IMR-90 (cell line): ENCODE data around the gene LRIG1. TPM values are rescaled to one million over a fixed set of nuclear protein-coding genes. Genes with fewer than 3 reads are reported as not detected.
A peak's percentile ranks its signal among the peaks of the same experiment; 100 is the strongest.

ENCODE experiments used
- ATAC-seq: fragments of 200-7000 bp; cut with Tn5 transposase; 2 replicates; pipeline ENCODE4 v1.9.1; 2020; ENCODE audit warnings: low read depth, mild to moderate bottlenecking, moderate library complexity
- BruUV-seq: library from RNA; stranded (reverse); fragments of 400-500 nt; replicated peaks from 2 replicates; lab custom pipeline; 2021; lab: Mats Ljungman, UMichigan
- CTCF ChIA-PET: fragments of 300-600 bp; formaldehyde crosslinking; extraction: SDS; loops from one replicate; lab custom pipeline; 2021; ENCODE audit warnings: antibody characterized with exemption; lab: Yijun Ruan, JAX
- POLR2A ChIA-PET: fragments of 300-600 bp; sonication (Branson Sonifier 250); formaldehyde crosslinking; loops from one replicate; lab custom pipeline; 2022; ENCODE audit warnings: antibody characterized with exemption; ENCODE audit not compliant: unreplicated experiment; lab: Charles Lee
- DNase-seq: peaks from one replicate; pipeline ENCODE4 v3.0.0; 2013
- H2AFZ ChIP-seq: replicated peaks from 2 replicates; pipeline ENCODE3; 2013; ENCODE audit warnings: low read length, mild to moderate bottlenecking; ENCODE audit not compliant: poor library complexity
- H2AK5ac ChIP-seq: 2 replicates; pipeline ENCODE4 v1.6.1; 2013; ENCODE audit warnings: low read depth, low read length, inconsistent platforms
- H2AK9ac ChIP-seq: replicated peaks from 2 replicates; pipeline ENCODE3; 2013; ENCODE audit warnings: mild to moderate bottlenecking, low read depth, low read length, moderate library complexity; ENCODE audit not compliant: poor library complexity
- H2BK120ac ChIP-seq: 2 replicates; pipeline ENCODE4 v1.6.1; 2013; ENCODE audit warnings: low read depth, low read length, inconsistent platforms
- H2BK15ac ChIP-seq: 3 replicates; pipeline ENCODE4 v1.6.1; 2013; ENCODE audit warnings: low read depth, low read length, inconsistent platforms
- H2BK20ac ChIP-seq: 2 replicates; pipeline ENCODE4 v1.6.1; 2013; ENCODE audit warnings: low read depth, mild to moderate bottlenecking, inconsistent platforms, low read length, moderate library complexity
- H2BK5ac ChIP-seq: 2 replicates; pipeline ENCODE4 v1.6.1; 2013; ENCODE audit warnings: mild to moderate bottlenecking, low read depth, low read length, inconsistent platforms; ENCODE audit not compliant: poor library complexity, severe bottlenecking
- H3K14ac ChIP-seq: replicated peaks from 2 replicates; pipeline ENCODE4 v1.6.1; 2013; ENCODE audit warnings: low read depth, low read length, inconsistent platforms
- H3K18ac ChIP-seq: 2 replicates; pipeline ENCODE4 v1.6.1; 2013; ENCODE audit warnings: low read depth, low read length, control low read depth
- H3K23ac ChIP-seq: 2 replicates; pipeline ENCODE4 v1.6.1; 2013; ENCODE audit warnings: low read depth, low read length, inconsistent platforms
- H3K27ac ChIP-seq: 2 replicates; pipeline ENCODE4 v1.5.1; 2013; ENCODE audit warnings: mild to moderate bottlenecking, control low read depth, low read length; ENCODE audit not compliant: insufficient read depth
- H3K27me3 ChIP-seq: 2 replicates; pipeline ENCODE4 v1.6.1; 2013; ENCODE audit warnings: low read length; ENCODE audit not compliant: control insufficient read depth, insufficient read depth
- H3K36me3 ChIP-seq: 2 replicates; pipeline ENCODE4 v1.6.1; 2013; ENCODE audit warnings: low read length, mixed read lengths; ENCODE audit not compliant: control insufficient read depth, insufficient read depth
- H3K4ac ChIP-seq: 2 replicates; pipeline ENCODE4 v1.6.1; 2013; ENCODE audit warnings: low read depth, low read length, inconsistent platforms
- H3K4me1 ChIP-seq: 2 replicates; pipeline ENCODE4 v1.6.1; 2013; ENCODE audit warnings: low read length, mixed read lengths; ENCODE audit not compliant: control insufficient read depth, insufficient read depth
- H3K4me2 ChIP-seq: 2 replicates; pipeline ENCODE4 v1.6.1; 2013; ENCODE audit warnings: low read depth, mild to moderate bottlenecking, control low read depth, low read length, moderate library complexity
- H3K4me3 ChIP-seq: 2 replicates; pipeline ENCODE4 v1.5.1; 2013; ENCODE audit warnings: low read depth, mild to moderate bottlenecking, control low read depth, low read length, moderate library complexity; ENCODE audit not compliant: insufficient read depth
- H3K56ac ChIP-seq: 2 replicates; pipeline ENCODE4 v1.6.1; 2013; ENCODE audit warnings: low read length, inconsistent platforms; ENCODE audit not compliant: insufficient read depth; ENCODE audit errors: extremely low read depth
- H3K79me1 ChIP-seq, 2 experiments: 2 replicates each; pipeline ENCODE4 v1.6.1; 2013; ENCODE audit warnings: low read length in 2 of 2, inconsistent platforms in 1 of 2, low read depth in 1 of 2
- H3K9ac ChIP-seq: 2 replicates; pipeline ENCODE4 v1.6.1; 2013; ENCODE audit warnings: low read depth, low read length, control low read depth
- H3K9me1 ChIP-seq: 2 replicates; pipeline ENCODE4 v1.6.1; 2013; ENCODE audit warnings: low read length, inconsistent platforms; ENCODE audit not compliant: insufficient read depth
- H3K9me3 ChIP-seq: 2 replicates; pipeline ENCODE4 v1.6.1; 2013; ENCODE audit warnings: low read length; ENCODE audit not compliant: control insufficient read depth, insufficient read depth
- H4K20me1 ChIP-seq: 2 replicates; pipeline ENCODE4 v1.6.1; 2013; ENCODE audit warnings: low read length, inconsistent platforms; ENCODE audit not compliant: insufficient read depth
- H4K5ac ChIP-seq: 2 replicates; pipeline ENCODE4 v1.6.1; 2013; ENCODE audit warnings: mild to moderate bottlenecking, low read depth, low read length, control low read depth
- H4K8ac ChIP-seq, 2 experiments: 2 replicates each; pipeline ENCODE4 v1.6.1; 2013; ENCODE audit warnings: low read depth in 2 of 2, low read length in 2 of 2, control low read depth in 1 of 2, inconsistent platforms in 1 of 2
- H4K91ac ChIP-seq: 2 replicates; pipeline ENCODE4 v1.6.1; 2013; ENCODE audit warnings: low read depth, low read length, inconsistent platforms; ENCODE audit not compliant: insufficient read depth
- BHLHE40 ChIP-seq: fragments of 150-350 bp; IDR thresholded peaks from 2 replicates; pipeline ENCODE4 v1.6.1; 2016; ENCODE audit warnings: mild to moderate bottlenecking, low read depth, low read length
- ELK1 ChIP-seq: fragments of 150-350 bp; IDR thresholded peaks from 2 replicates; pipeline ENCODE4 v1.6.1; 2016; ENCODE audit warnings: low read depth, mild to moderate bottlenecking, low read length, moderate library complexity, borderline replicate concordance
- FOS ChIP-seq: fragments of 150-350 bp; IDR thresholded peaks from 2 replicates; pipeline ENCODE4 v1.6.1; 2016; ENCODE audit warnings: low read depth, low read length
- MAFK ChIP-seq: IDR thresholded peaks from 2 replicates; pipeline ENCODE4 v1.6.1; 2012; ENCODE audit warnings: low read depth, low read length, improper control_type of control experiment
- NFE2L2 ChIP-seq: fragments of 150-350 bp; IDR thresholded peaks from 2 replicates; pipeline ENCODE4 v1.6.1; 2016; ENCODE audit warnings: low read depth, mild to moderate bottlenecking, low read length
- POLR2A ChIP-seq: IDR thresholded peaks from 2 replicates; pipeline ENCODE4 v1.6.1; 2012; ENCODE audit warnings: mild to moderate bottlenecking, low read depth, low read length
- SMC3 ChIP-seq: fragments of 150-350 bp; IDR thresholded peaks from 2 replicates; pipeline ENCODE4 v1.6.1; 2016; ENCODE audit warnings: low read depth, mild to moderate bottlenecking, antibody characterized with exemption, low read length, moderate library complexity
- WGBS, 2 experiments: methylation state at CpG; one replicate each; pipeline versions ENCODE4 v1.1.5 to v1.1.7; 2013; ENCODE audit warnings: missing lambda C conversion rate in 2 of 2; ENCODE audit not compliant: insufficient read length in 1 of 2; ENCODE audit errors: extremely low coverage in 2 of 2; 5-methylcytosine and 5-hydroxymethylcytosine counted together
- dilution Hi-C: fragments of 300-500 bp; cut with HindIII; formaldehyde crosslinking; loops from one replicate; pipeline ENCODE4 v1.14.3; 2018; ENCODE audit warnings: low sequenced_read_pairs; ENCODE audit not compliant: unreplicated experiment
- in situ Hi-C: fragments of 300-500 bp; cut with MboI; formaldehyde crosslinking; loops from 3 replicates; pipeline ENCODE4 v1.14.3; 2019; ENCODE audit warnings: low sequenced_read_pairs, inconsistent platforms, mixed read lengths
- intact Hi-C: fragments of 100-400 bp; cut with micrococcal nuclease; formaldehyde crosslinking; loops from 2 replicates; pipeline ENCODE4 v1.10.0; 2022
- polyA plus RNA-seq, 3 experiments: library from polyadenylated mRNA; depleted of rRNA; stranded (reverse); fragments of >200 nt; gene quantifications; 2 replicates each; pipeline ENCODE4 v1.2.3, GENCODE V29; 2012; ENCODE audit warnings: low replicate concordance in 1 of 3
- total RNA-seq: library from RNA; depleted of rRNA; stranded (reverse); fragments of >200 nt; gene quantifications from 2 replicates; pipeline ENCODE4 v1.2.3, GENCODE V29; 2012
- TF ChIP-seq, protein P1 (sequence below): conservative IDR thresholded peaks from 2 replicates; pipeline ENCODE4 v1.5.1; 2012; ENCODE audit warnings: mild to moderate bottlenecking, low read depth, low read length, improper control_type of control experiment

The LRIG1 gene
- total and polyA plus RNA-seq, 2 of the 4 experiments (the other 2 are of a cell fraction), result 62.8 to 87.8 TPM

DNA sequence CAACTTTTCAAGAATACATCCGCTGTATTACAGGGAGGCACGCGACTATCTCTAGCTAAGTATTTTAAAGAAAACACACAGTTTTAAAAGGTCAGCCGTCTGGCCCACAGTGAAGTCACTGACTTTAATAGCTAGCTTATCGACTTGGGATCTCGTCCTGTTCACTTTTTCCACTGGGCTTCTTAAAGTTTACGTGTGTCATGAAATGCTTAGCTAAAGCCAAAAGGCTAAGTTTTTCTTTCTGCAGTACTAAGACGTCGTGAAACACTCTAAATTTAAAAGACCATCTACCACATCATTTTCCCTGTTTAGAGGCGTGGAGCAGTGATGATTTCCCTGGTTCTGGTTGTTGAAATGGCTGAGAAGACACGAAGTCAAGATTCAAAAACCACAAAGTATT is 27.1 kb downstream of the LRIG1 start:
- peak; percentile 50 for TF ChIP-seq FOS
- TF ChIP-seq NFE2L2, result no peak
- TF ChIP-seq SMC3, result peak; percentile 7; the same call in 1 of the 2 replicates
- TF ChIP-seq, protein P1, sequence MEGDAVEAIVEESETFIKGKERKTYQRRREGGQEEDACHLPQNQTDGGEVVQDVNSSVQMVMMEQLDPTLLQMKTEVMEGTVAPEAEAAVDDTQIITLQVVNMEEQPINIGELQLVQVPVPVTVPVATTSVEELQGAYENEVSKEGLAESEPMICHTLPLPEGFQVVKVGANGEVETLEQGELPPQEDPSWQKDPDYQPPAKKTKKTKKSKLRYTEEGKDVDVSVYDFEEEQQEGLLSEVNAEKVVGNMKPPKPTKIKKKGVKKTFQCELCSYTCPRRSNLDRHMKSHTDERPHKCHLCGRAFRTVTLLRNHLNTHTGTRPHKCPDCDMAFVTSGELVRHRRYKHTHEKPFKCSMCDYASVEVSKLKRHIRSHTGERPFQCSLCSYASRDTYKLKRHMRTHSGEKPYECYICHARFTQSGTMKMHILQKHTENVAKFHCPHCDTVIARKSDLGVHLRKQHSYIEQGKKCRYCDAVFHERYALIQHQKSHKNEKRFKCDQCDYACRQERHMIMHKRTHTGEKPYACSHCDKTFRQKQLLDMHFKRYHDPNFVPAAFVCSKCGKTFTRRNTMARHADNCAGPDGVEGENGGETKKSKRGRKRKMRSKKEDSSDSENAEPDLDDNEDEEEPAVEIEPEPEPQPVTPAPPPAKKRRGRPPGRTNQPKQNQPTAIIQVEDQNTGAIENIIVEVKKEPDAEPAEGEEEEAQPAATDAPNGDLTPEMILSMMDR, result no peak
- TF ChIP-seq POLR2A, result 0 out of 2 replicates have a peak, but pooled peaks have one; percentile 7
- TF ChIP-seq ELK1, result no peak
- TF ChIP-seq BHLHE40, result peak; percentile 95
- 0 out of 2 replicates have a peak, but pooled peaks have one; percentile 9 for TF ChIP-seq MAFK
- no peaks in the 10 kb centered on the region for H3K36me3 ChIP-seq
- peak overlapping the region; percentile 62 for H3K4me2 ChIP-seq
- peak overlapping the region; percentile 58; the same call in 1 of the 2 replicates for H3K27ac ChIP-seq
- peak overlapping the region in 1 of 2 experiments; percentile 33; a peak in 3 of 4 replicates for H4K8ac ChIP-seq
- peaks cover 40% of the 10 kb centered on the region; the same call in 1 of the 2 replicates for H4K20me1 ChIP-seq
- WGBS, 2 experiments, result 0% methylated on average over 3 of the region's 11 CpGs; no CpG with 5 or more reads in 1 of the 2 experiments
- in situ Hi-C loops, result no loop called here
- peak overlapping the region; percentile 52; the same call in 1 of the 2 replicates for H3K4ac ChIP-seq
- DNase-seq, result peak; percentile 86
- peaks cover 18% of the 10 kb centered on the region for H3K4me1 ChIP-seq
- 0 out of 2 replicates have a peak overlapping the region, but pooled peaks have one; percentile 16 for H3K14ac ChIP-seq
- H4K91ac ChIP-seq, result peak overlapping the region; percentile 1; the same call in 1 of the 2 replicates
- no TSS peak for BruUV-seq
- H3K9ac ChIP-seq, result peak overlapping the region; percentile 46; the same call in 1 of the 2 replicates
- H2AFZ ChIP-seq, result no peak overlapping the region
- peak; percentile 52 for ATAC-seq
- H2BK5ac ChIP-seq, result peak overlapping the region; percentile 64
- peak overlapping the region; percentile 14 for H3K18ac ChIP-seq
- ChIA-PET POLR2A (no interaction called here), CTCF (interaction anchor here (0.7 to 1.5 kb wide), 4 partner anchors 11 to 349 kb away, joined by 3 to 4 read pairs (median 3); no protein-coding TSS in a partner anchor)
- no peaks in the 10 kb centered on the region for H3K9me3 ChIP-seq
- H2AK5ac ChIP-seq, result no peak overlapping the region
- peaks cover 14% of the 10 kb centered on the region for H3K9me1 ChIP-seq
- H4K5ac ChIP-seq, result peak overlapping the region; percentile 49; the same call in 1 of the 2 replicates
- peak overlapping the region; percentile 67; the same call in 1 of the 2 replicates for H2BK20ac ChIP-seq
- peak overlapping the region; percentile 21; the same call in 1 of the 2 replicates for H2BK120ac ChIP-seq
- no peak overlapping the region for H2AK9ac ChIP-seq
- H3K79me1 ChIP-seq, result peaks cover 30 to 81% of the 10 kb centered on the region in 2 experiments
- H3K4me3 ChIP-seq, result no peak overlapping the region
- H2BK15ac ChIP-seq, result peak overlapping the region; percentile 31; the same call in 2 of the 3 replicates
- H3K27me3 ChIP-seq, result no peaks in the 10 kb centered on the region
- intact Hi-C loops, result loop anchor here (2.0 to 5.0 kb wide), 2 partner anchors 46 to 61 kb away; no protein-coding TSS in a partner anchor
- dilution Hi-C loops, result no loop called here
- H3K23ac ChIP-seq, result peak overlapping the region; percentile 8; the same call in 1 of the 2 replicates
- peak overlapping the region; percentile 25 for H3K56ac ChIP-seq
